SH-SY5Y (cell line): Measurements from ENCODE around the gene WDR3.

Source experiments
- GATA2 ChIP-seq: IDR thresholded peaks from 2 replicates; pipeline ENCODE4 v1.6.1; 2011; ENCODE audit warnings: mild to moderate bottlenecking, low read depth, low read length
- GATA3 ChIP-seq: IDR thresholded peaks from 2 replicates; pipeline ENCODE4 v1.6.1; 2011; ENCODE audit warnings: low read depth, mild to moderate bottlenecking, low read length, moderate library complexity

DNA sequence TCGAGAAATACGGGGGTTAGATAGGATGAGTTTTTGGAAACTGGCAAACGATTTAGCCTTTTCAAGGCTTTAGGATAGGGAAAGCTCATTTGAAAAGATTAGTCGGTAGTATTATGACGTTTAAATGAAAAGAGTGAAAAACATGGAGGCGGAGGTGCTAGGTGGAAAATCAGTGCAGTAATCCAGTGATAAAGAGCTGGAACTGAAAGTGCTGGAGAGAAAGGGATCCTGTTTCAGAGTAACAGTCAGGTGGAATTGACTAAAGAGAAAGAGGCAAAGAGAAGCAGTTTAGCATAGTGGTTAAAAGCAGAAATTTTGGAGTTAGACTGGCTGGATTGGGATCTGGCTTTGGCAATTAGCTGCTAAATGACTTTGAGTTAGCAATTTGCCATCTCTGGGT lies 945 bp downstream of the WDR3 start:
- TF ChIP-seq GATA2 (no peak), GATA3 (no peak)
